Measurements from ENCODE around the gene SEC61B. TPM values are rescaled to one million over a fixed set of nuclear protein-coding genes. Genes with fewer than 3 reads are reported as not detected.

SEC61B gene
- 100 to 1,000 TPM in 1 of 2 donors, 10 to 100 TPM in 1; 86.6 to 104 TPM for total RNA-seq

DNA sequence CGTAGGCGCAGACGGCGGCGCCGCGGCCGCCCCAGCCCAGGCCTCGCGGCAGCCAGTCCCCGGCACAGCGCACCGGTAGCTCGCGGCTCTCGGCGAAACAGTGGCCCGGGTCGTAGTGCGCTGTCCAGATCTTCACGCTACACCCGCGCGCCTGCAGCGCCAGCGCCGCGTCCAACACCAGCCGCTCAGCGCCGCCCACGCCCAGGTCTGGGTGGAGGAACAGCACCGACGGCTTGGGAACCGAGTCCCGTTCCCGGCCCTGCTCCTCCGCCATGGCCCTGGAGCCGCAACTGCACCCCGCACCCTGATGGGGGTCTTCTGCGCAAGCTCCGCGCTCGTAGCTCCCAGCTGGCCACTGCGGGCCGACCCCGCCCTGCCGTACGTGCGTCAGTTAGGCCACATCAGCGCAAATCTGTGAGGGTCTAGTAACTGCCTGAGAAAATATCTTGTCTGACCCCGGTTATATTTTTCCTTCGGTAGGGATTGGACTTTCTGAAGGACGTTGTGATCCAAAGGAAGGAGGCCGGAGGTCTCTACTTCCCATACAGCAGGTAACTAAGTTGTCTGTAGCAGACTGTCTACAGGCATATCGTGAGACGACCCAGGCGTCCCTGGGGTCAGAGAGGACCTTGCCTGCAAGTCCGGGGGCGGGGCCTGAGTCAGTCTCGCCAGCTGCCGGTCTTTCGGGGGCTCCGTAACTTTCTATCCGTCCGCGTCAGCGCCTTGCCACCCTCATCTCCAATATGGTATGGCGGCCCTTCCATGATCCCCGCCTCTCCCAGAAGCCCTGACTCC is at the start of gene SEC61B, which contains the start of gene ALG2:
Gene SEC61B (plus strand): TSS at position 662 of the 795 bp plus-strand sequence. CDS start 82 bp downstream, at position 744.
Gene ALG2 (minus strand): TSS at position 322 of the 795 bp plus-strand sequence. CDS start 48 bp downstream, at position 274.
- Histone ChIP-seq H3K4me1 (peaks cover 75% of the 10 kb centered on the region), H3K27me3 (no peaks in the 10 kb centered on the region), H3K27ac (peak within 1 kb of the TSS; percentile 94 to 99 (median 96)), H3K36me3 (replicated peaks in 1 of 2; ENCODE audit: insufficient read depth in 1 of 2, low read depth in 2 of 2) (peaks cover 0 to 2% of the 10 kb centered on the region in 2 donors), H3K4me3 (peak within 1 kb of the TSS; percentile 88 to 98), H3K9me3 (no peaks in the 10 kb centered on the region)
- intact Hi-C loops (cut with DNase I): loop anchor here (10.0 kb wide), 1 partner anchor 603 kb away; the partner anchor contains the start of gene NR4A3
- 0 to 1% methylated on average over 16 to 62 of the region's 70 CpGs for WGBS, 2 donors
- TF ChIP-seq CTCF (IDR thresholded peaks at IDR 0.05) (peak in 4 of 7 experiments; percentile 18 to 26 (median 23)), POLR2A (IDR thresholded peaks at IDR 0.05) (peak; percentile 82 to 96 (median 94))
- peak; percentile 94 for ATAC-seq
- DNase-seq: peak; percentile 94 to 96 (median 96)

DNA sequence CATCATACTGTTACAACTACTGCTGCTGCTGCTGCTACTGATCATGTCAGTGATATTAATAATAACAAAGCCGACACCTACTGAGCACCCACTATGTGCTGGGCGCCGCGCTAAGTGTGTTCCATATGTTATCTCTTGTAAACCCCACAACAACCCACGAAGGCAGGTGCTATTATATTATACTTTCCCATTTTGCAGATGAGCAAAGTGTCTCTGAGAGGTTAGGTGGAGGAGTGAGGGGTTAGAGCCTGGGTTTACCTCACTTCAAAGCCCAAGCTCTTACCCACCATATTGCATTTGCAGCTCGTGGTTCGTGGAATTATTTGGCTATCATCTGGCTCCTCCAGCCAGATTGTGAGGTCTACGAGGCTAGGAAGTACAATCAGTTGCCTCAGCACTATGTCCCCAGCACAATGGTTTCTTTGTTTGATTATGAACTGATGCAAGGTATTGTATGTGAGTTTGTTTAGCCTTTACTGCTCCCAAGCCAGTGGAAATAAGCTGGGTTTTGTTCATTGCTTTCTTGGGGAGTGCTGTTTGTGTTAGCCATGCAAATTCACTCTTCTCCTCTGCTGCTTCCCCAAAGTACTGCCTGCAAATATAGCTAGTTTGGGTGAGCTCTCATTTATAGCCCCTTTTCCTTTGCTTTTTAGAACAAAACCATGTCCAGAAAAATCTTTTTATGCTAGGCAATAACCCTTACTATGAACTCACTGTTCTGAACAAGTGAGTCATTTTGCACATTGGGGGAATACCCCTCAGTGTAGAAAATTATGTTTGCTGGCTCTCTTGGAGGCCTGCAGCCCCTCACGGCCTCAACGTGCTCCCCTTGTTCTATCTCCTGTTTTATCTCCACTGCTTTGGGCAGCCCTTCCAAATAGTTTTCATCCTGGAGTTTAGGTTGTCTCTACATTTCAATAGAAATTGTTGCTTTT is 48.2 kb upstream of the SEC61B start:
- Histone ChIP-seq H3K4me1 (peaks cover 14% of the 10 kb centered on the region), H3K4me3 (no peak overlapping the region), H3K9me3 (no peaks in the 10 kb centered on the region), H3K36me3 (replicated peaks in 1 of 2; ENCODE audit: insufficient read depth in 1 of 2, low read depth in 2 of 2) (no peaks in the 10 kb centered on the region), H3K27ac (peak overlapping the region in 1 of 4 donors; percentile 0), H3K27me3 (no peaks in the 10 kb centered on the region)
- no peak for DNase-seq
- TF ChIP-seq CTCF (IDR thresholded peaks at IDR 0.05) (no peak), POLR2A (IDR thresholded peaks at IDR 0.05) (no peak)
- ATAC-seq: peak; percentile 57
- intact Hi-C loops (cut with DNase I): no loop called here
- WGBS, 2 donors: 66 to 73% methylated on average over 10 of the region's 10 CpGs

GRCh38 chr9:99176527-99177013 is 45.5 kb upstream of the SEC61B start:
- peak overlapping the region in 3 of 4 donors; percentile 1 to 29 (median 4) for H3K27ac ChIP-seq
- no peaks in the 10 kb centered on the region for H3K9me3 ChIP-seq
- H3K4me3 ChIP-seq: no peak overlapping the region
- H3K36me3 ChIP-seq (replicated peaks in 1 of 2; ENCODE audit: insufficient read depth in 1 of 2, low read depth in 2 of 2): no peaks in the 10 kb centered on the region
- no peaks in the 10 kb centered on the region for H3K27me3 ChIP-seq
- intact Hi-C loops (cut with DNase I): no loop called here
- peaks cover 14% of the 10 kb centered on the region for H3K4me1 ChIP-seq
- 50 to 60% methylated on average over 4 of the region's 4 CpGs for WGBS, 2 donors
- TF ChIP-seq POLR2A (IDR thresholded peaks at IDR 0.05) (no peak), CTCF (IDR thresholded peaks at IDR 0.05) (no peak)
- no peak for DNase-seq
- ATAC-seq: peak; percentile 35

GRCh38 chr9:99177576-99178366 is 44.3 kb upstream of the SEC61B start:
- no peak for TF ChIP-seq POLR2A (IDR thresholded peaks at IDR 0.05)
- TF ChIP-seq CTCF (IDR thresholded peaks at IDR 0.05): no peak
- no peak for ATAC-seq
- intact Hi-C loops (cut with DNase I): no loop called here
- no peak overlapping the region for H3K4me3 ChIP-seq
- no peak overlapping the region for H3K27ac ChIP-seq
- no peaks in the 10 kb centered on the region for H3K36me3 ChIP-seq (replicated peaks in 1 of 2; ENCODE audit: insufficient read depth in 1 of 2, low read depth in 2 of 2)
- H3K9me3 ChIP-seq: no peaks in the 10 kb centered on the region
- H3K4me1 ChIP-seq: peaks cover 9% of the 10 kb centered on the region
- no peaks in the 10 kb centered on the region for H3K27me3 ChIP-seq
- 81 to 85% methylated on average over 8 of the region's 8 CpGs for WGBS, 2 donors
- no peak for DNase-seq

Measured in body of pancreas (tissue), 4 donors.